K562 (cell line): Measurements from ENCODE around the gene TARS1. TPM values are rescaled to one million over a fixed set of nuclear protein-coding genes. Genes with fewer than 3 reads are reported as not detected.
A peak's percentile ranks its signal among the peaks of the same experiment; 100 is the strongest.

Experiments used
- ATAC-seq: fragments of 200-7000 bp; cut with Tn5 transposase; 3 replicates; pipeline ENCODE4 v1.9.1; 2020; ENCODE audit warnings: moderate library complexity
- BruUV-seq: library from RNA; stranded (reverse); fragments of 400-500 nt; replicated peaks from 2 replicates; lab custom pipeline; 2021; lab: Mats Ljungman, UMichigan
- CTCF ChIA-PET: fragments of 300-600 bp; formaldehyde crosslinking; extraction: SDS; loops from one replicate; lab custom pipeline; 2021; ENCODE audit warnings: low intra/inter-chr PET ratio; lab: Yijun Ruan, JAX
- POLR2A ChIA-PET: fragments of 300-600, 350-650 bp; sonication (Branson Sonifier 250); formaldehyde crosslinking; extraction: SDS; loops from one replicate; lab custom pipeline; 2021; ENCODE audit warnings: antibody characterized with exemption, inconsistent platforms; lab: Yijun Ruan, JAX
- DNase-seq, 4 experiments: peaks; one replicate each; pipeline versions ENCODE4 v3.0.0 to v3.0.0-alpha.2; 2011 to 2018; ENCODE audit warnings: low spot score in 3 of 4, mixed read lengths in 3 of 4; ENCODE audit errors: extremely low read depth in 1 of 4
- FAIRE-seq: peaks from 2 replicates; lab custom pipeline; 2011; peaks lifted over from hg19 to GRCh38; lab: Jason Lieb, UNC
- H2AFZ ChIP-seq: 2 replicates; pipeline ENCODE4 v1.6.0; 2011; ENCODE audit warnings: low read depth, low read length, control low read depth, inconsistent platforms
- H3K27ac ChIP-seq: fragments of 200-600 bp; 3 replicates; pipeline ENCODE4 v1.8.0; 2011; ENCODE audit warnings: low read depth, mild to moderate bottlenecking, control low read depth, inconsistent platforms, low read length, moderate library complexity, mixed read lengths; ENCODE audit errors: extremely low read depth
- H3K27me3 ChIP-seq, 2 experiments: fragments of 300-600 bp in 1 of 2; 2 replicates in 1 of 2; 3 replicates in 1 of 2; pipeline versions ENCODE4 v1.6.0 to v1.8.0; 2011; ENCODE audit warnings: inconsistent platforms in 2 of 2, low read length in 2 of 2, mild to moderate bottlenecking in 1 of 2, mixed read lengths in 1 of 2, moderate library complexity in 1 of 2; ENCODE audit not compliant: control insufficient read depth in 2 of 2, insufficient read depth in 2 of 2
- H3K36me3 ChIP-seq: fragments of 300-600 bp; 3 replicates; pipeline ENCODE4 v1.8.0; 2011; ENCODE audit warnings: mild to moderate bottlenecking, low read length, inconsistent platforms; ENCODE audit not compliant: control insufficient read depth, insufficient read depth
- H3K4me1 ChIP-seq, 2 experiments: fragments of 200-600 bp in 1 of 2; replicated peaks in 1 of 2; 2 replicates in 1 of 2; 3 replicates in 1 of 2; pipeline versions ENCODE4 v1.5.1 to v1.8.0; 2011; ENCODE audit warnings: inconsistent platforms in 2 of 2, low read length in 2 of 2, mild to moderate bottlenecking in 1 of 2, mixed read lengths in 1 of 2, moderate library complexity in 1 of 2; ENCODE audit not compliant: control insufficient read depth in 2 of 2, insufficient read depth in 2 of 2
- H3K4me2 ChIP-seq: 2 replicates; pipeline ENCODE4 v1.6.1; 2011; ENCODE audit warnings: low read length, control low read depth, inconsistent platforms, mixed read lengths; ENCODE audit not compliant: insufficient read depth
- H3K4me3 ChIP-seq: fragments of 200-600 bp; sonication (generic), shearing (Covaris generic); 2 replicates; pipeline ENCODE4 v1.5.1; 2016; ENCODE audit warnings: control low read depth, inconsistent platforms
- H3K79me2 ChIP-seq: fragments of 200-600 bp; 3 replicates; pipeline ENCODE4 v1.8.0; 2011; ENCODE audit warnings: low read length, inconsistent platforms; ENCODE audit not compliant: control insufficient read depth, insufficient read depth
- H3K9ac ChIP-seq, 2 experiments: 2 replicates each; pipeline versions ENCODE4 v1.6.0 to v1.6.1; 2011; ENCODE audit warnings: low read depth in 2 of 2, low read length in 2 of 2, control low read depth in 1 of 2, inconsistent platforms in 1 of 2, mild to moderate bottlenecking in 1 of 2, mixed read lengths in 1 of 2; ENCODE audit not compliant: insufficient read depth in 1 of 2
- H3K9me1 ChIP-seq: one replicate; pipeline ENCODE4 v1.6.0; 2011; ENCODE audit warnings: inconsistent platforms, mild to moderate bottlenecking, low read length, moderate library complexity; ENCODE audit not compliant: control insufficient read depth, insufficient read depth
- H3K9me3 ChIP-seq: replicated peaks from 2 replicates; pipeline ENCODE4 v1.5.1; 2011; ENCODE audit warnings: low read depth, low read length, inconsistent platforms; ENCODE audit not compliant: control insufficient read depth, insufficient read depth
- H4K20me1 ChIP-seq: replicated peaks from 2 replicates; pipeline ENCODE4 v1.6.1; 2011; ENCODE audit warnings: low read length, inconsistent platforms, mixed read lengths; ENCODE audit not compliant: control insufficient read depth, insufficient read depth
- C11orf30 ChIP-seq: fragments of 450-650 bp; IDR thresholded peaks from 2 replicates; pipeline ENCODE4 v1.6.1; 2016; ENCODE audit warnings: low read depth, mild to moderate bottlenecking
- CREB3 ChIP-seq: fragments of 450-650 bp; conservative IDR thresholded peaks from 2 replicates; pipeline ENCODE4 v1.6.1; 2016; ENCODE audit warnings: missing genetic modification characterization, low read depth, mild to moderate bottlenecking, missing compliant biosample characterization, moderate library complexity
- FOXK2 ChIP-seq, 2 experiments: fragments of 450-650 bp; IDR thresholded peaks in 1 of 2; conservative IDR thresholded peaks in 1 of 2; 2 replicates each; pipeline ENCODE4 v1.6.1; 2016; ENCODE audit warnings: low read depth in 2 of 2, mild to moderate bottlenecking in 1 of 2
- HDAC8 ChIP-seq: fragments of 450-650 bp; IDR thresholded peaks from 2 replicates; pipeline ENCODE4 v1.6.1; 2016; ENCODE audit warnings: mild to moderate bottlenecking, missing genetic modification characterization, moderate library complexity, missing compliant biosample characterization
- MAFF ChIP-seq: IDR thresholded peaks from 2 replicates; pipeline ENCODE4 v1.6.1; 2012; ENCODE audit warnings: low read length, improper control_type of control experiment
- MAFG ChIP-seq: fragments of 450-650 bp; conservative IDR thresholded peaks from 2 replicates; pipeline ENCODE4 v1.6.1; 2016; ENCODE audit warnings: missing genetic modification characterization, missing compliant biosample characterization
- MTF1 ChIP-seq: fragments of 250-450 bp; sonication (Bioruptor Pico); IDR thresholded peaks from 2 replicates; pipeline ENCODE4 v1.9.0; 2021; ENCODE audit warnings: moderate library complexity, mild to moderate bottlenecking, inconsistent platforms, borderline replicate concordance
- MXI1 ChIP-seq: IDR thresholded peaks from 2 replicates; pipeline ENCODE4 v1.6.1; 2011; ENCODE audit warnings: low read depth, mild to moderate bottlenecking, improper control_type of control experiment, low read length
- NEUROD1 ChIP-seq: fragments of 150-350 bp; IDR thresholded peaks from 2 replicates; pipeline ENCODE4 v1.6.1; 2014; ENCODE audit warnings: borderline replicate concordance, low read length, low read depth; ENCODE audit not compliant: partially characterized antibody
- PTRF ChIP-seq: fragments of 450-650 bp; IDR thresholded peaks from 2 replicates; pipeline ENCODE4 v1.6.1; 2016; ENCODE audit warnings: mild to moderate bottlenecking, missing genetic modification characterization, missing compliant biosample characterization
- RBBP5 ChIP-seq: fragments of 200-600 bp; sonication (generic); IDR thresholded peaks from 2 replicates; pipeline ENCODE4 v1.6.1; 2012; ENCODE audit warnings: borderline replicate concordance, mild to moderate bottlenecking, low read length, control low read depth, inconsistent platforms; ENCODE audit not compliant: insufficient read depth, poor library complexity, severe bottlenecking
- RREB1 ChIP-seq: fragments of 250-450 bp; sonication (Bioruptor Pico); IDR thresholded peaks from 2 replicates; pipeline ENCODE4 v1.4.0; 2020
- SPI1 ChIP-seq: IDR thresholded peaks from 2 replicates; pipeline ENCODE4 v1.6.1; 2011; ENCODE audit warnings: low read depth, low read length, control low read depth, borderline replicate concordance
- ZBED1 ChIP-seq: IDR thresholded peaks from 2 replicates; pipeline ENCODE4 v1.6.1; 2014
- ZC3H4 ChIP-seq: sonication (generic); formaldehyde crosslinking; IDR thresholded peaks from 2 replicates; pipeline ENCODE4 v1.9.0; 2021; ENCODE audit warnings: missing genetic modification reagents, borderline replicate concordance
- ZNF175 ChIP-seq: fragments of 200-800 bp; sonication (Bioruptor generic); IDR thresholded peaks from 2 replicates; pipeline ENCODE4 v1.6.1; 2016; ENCODE audit warnings: low read depth, mild to moderate bottlenecking, missing genetic modification characterization, missing compliant biosample characterization
- ZNF232 ChIP-seq: sonication (generic); formaldehyde crosslinking; IDR thresholded peaks from 2 replicates; pipeline ENCODE4 v1.8.0; 2022; ENCODE audit warnings: mild to moderate bottlenecking, missing genetic modification reagents
- WGBS: fragments of 100-300 bp; shearing (Covaris generic); methylation state at CpG from one replicate; pipeline ENCODE4 v1.1.6; 2016; ENCODE audit warnings: low coverage, mixed read lengths; ENCODE audit not compliant: insufficient coverage; ENCODE audit errors: missing lambda C conversion rate; 5-methylcytosine and 5-hydroxymethylcytosine counted together
- in situ Hi-C: fragments of 300-500 bp; cut with MboI; formaldehyde crosslinking; loops from 4 replicates; pipeline ENCODE4 v1.15.0; 2018; ENCODE audit warnings: inconsistent platforms, mixed read lengths
- intact Hi-C: fragments of 100-400 bp; cut with micrococcal nuclease; formaldehyde crosslinking; loops from 2 replicates; pipeline ENCODE4 v1.14.2; 2022
- polyA plus RNA-seq, 8 experiments: library from polyadenylated mRNA; depleted of rRNA in 4 of 8; stranded (reverse) in 5 of 8; unstranded in 3 of 8; fragments of >200 nt; fragmentation: Nextera tagmentation in 2 of 8; fragmentation: Illumina TruSeq in 1 of 8; extraction: Ambion mirVana in 2 of 8; extraction: Trizol in 1 of 8; gene quantifications; 2 replicates each; pipeline versions ENCODE4 v1.2.1 to v1.2.3, GENCODE V29; 2011 to 2014; ENCODE audit warnings: inconsistent platforms in 1 of 8, missing spikeins in 1 of 8
- total RNA-seq, 7 experiments: library from RNA; depleted of rRNA in 6 of 7; stranded (reverse); fragments of >200 nt in 6 of 7; fragmentation: Illumina TruSeq in 2 of 7; extraction: Trizol in 2 of 7; gene quantifications; 2 replicates each; pipeline versions ENCODE4 v1.2.1 to v1.2.3, GENCODE V29; 2011 to 2021; ENCODE audit warnings: low replicate concordance in 1 of 7

TARS1 gene
- total and polyA plus RNA-seq, 9 of the 15 experiments (the other 6 are each of a cell fraction or from before 2014, with no cell fraction given), result 263 to 518 (median 439) TPM

- H3K79me2 ChIP-seq, result no peaks in the 10 kb centered on the region
- H3K36me3 ChIP-seq, result no peaks in the 10 kb centered on the region
- no peaks in the 10 kb centered on the region for H3K9me3 ChIP-seq
- 0% methylated on average over 1 of the region's 1 CpG for WGBS
- DNase-seq, result no peak
- ChIA-PET CTCF (no interaction called here), POLR2A (no interaction called here)
- no peaks in the 10 kb centered on the region for H3K4me1 ChIP-seq
- no peak overlapping the region for H2AFZ ChIP-seq
- no peak overlapping the region for H3K27ac ChIP-seq
- in situ Hi-C loops, result loop anchor here (25.0 kb wide), 1 partner anchor 1030 kb away; no protein-coding TSS in a partner anchor
- H4K20me1 ChIP-seq, result no peaks in the 10 kb centered on the region
- ATAC-seq, result no peak
- FAIRE-seq, result no peak
- intact Hi-C loops, result loop anchor here (10.0 kb wide), 2 partner anchors 372 to 1032 kb away; no protein-coding TSS in a partner anchor
- no TSS peak for BruUV-seq
- H3K4me3 ChIP-seq, result no peak overlapping the region
- no peak overlapping the region for H3K9ac ChIP-seq
- H3K27me3 ChIP-seq, result no peaks in the 10 kb centered on the region
- no peaks in the 10 kb centered on the region for H3K9me1 ChIP-seq
- no peak overlapping the region for H3K4me2 ChIP-seq
- no peak for TF ChIP-seq RREB1
- TF ChIP-seq RBBP5, result no peak
- TF ChIP-seq C11orf30, result 0 out of 2 replicates have a peak, but pooled peaks have one; percentile 10
- TF ChIP-seq ZBED1, result no peak
- no peak for TF ChIP-seq SPI1
- TF ChIP-seq ZC3H4 (CRISPR knock-in tag), result no peak
- no peak for TF ChIP-seq PTRF (tag)
- TF ChIP-seq HDAC8 (tag), result no peak
- no peak for TF ChIP-seq NEUROD1
- TF ChIP-seq CREB3 (tag), result no peak
- TF ChIP-seq ZNF175, result no peak
- TF ChIP-seq FOXK2 (conservative IDR thresholded peaks at IDR 0.05 in 1 of 2, IDR thresholded peaks at IDR 0.05 in 1 of 2; ENCODE audit: low read depth in 2 of 2), result no peak
- no peak for TF ChIP-seq ZNF232
- peak; percentile 38; the same call in 1 of the 2 replicates for TF ChIP-seq MAFF
- TF ChIP-seq MTF1 (CRISPR knock-in tag), result no peak
- TF ChIP-seq MXI1, result no peak
- 0 out of 2 replicates have a peak, but pooled peaks have one; percentile 11 for TF ChIP-seq MAFG (tag)
These were observed 8.1 kb upstream of the TARS1 start for GRCh38 chr5:33432656-33433055.
